A549 (cell line): ENCODE results near the gene HS6ST1. TPM values are rescaled to one million over a fixed set of nuclear protein-coding genes. Genes with fewer than 3 reads are reported as not detected.

Source experiments
- ATAC-seq, 2 experiments: fragments of 200-7000 bp in 1 of 2; fragments of >200 bp in 1 of 2; cut with Nextera tagmentation in 1 of 2; cut with Tn5 transposase in 1 of 2; 3 replicates each; pipeline versions ENCODE4 v1.8.0 to v1.9.1; 2018 to 2020; ENCODE audit warnings: mild to moderate bottlenecking in 1 of 2, moderate library complexity in 1 of 2
- CTCF ChIA-PET: fragments of 300-600 bp; sonication (Branson Sonifier 250); formaldehyde crosslinking; extraction: SDS; loops from one replicate; lab custom pipeline; 2021; ENCODE audit warnings: antibody characterized with exemption, inconsistent platforms; lab: Yijun Ruan, JAX
- POLR2A ChIA-PET: fragments of 350-600 bp; formaldehyde crosslinking; extraction: SDS; loops from one replicate; lab custom pipeline; 2021; ENCODE audit warnings: antibody characterized with exemption, inconsistent platforms; lab: Yijun Ruan, JAX
- DNase-seq, 2 experiments: peaks; one replicate each; pipeline versions ENCODE4 v3.0.0 to v3.0.0-alpha.2; 2011 to 2016; ENCODE audit warnings: low read depth in 1 of 2, low spot score in 1 of 2
- FAIRE-seq: peaks from 2 replicates; lab custom pipeline; 2011; peaks lifted over from hg19 to GRCh38; lab: Jason Lieb, UNC
- H3K27ac ChIP-seq, 2 experiments: fragments of >200 bp; sonication (Bioruptor Twin); formaldehyde crosslinking; 3 replicates each; pipeline ENCODE4 v1.5.1; 2016 to 2017
- H3K4me1 ChIP-seq: fragments of >200 bp; sonication (Bioruptor Twin); formaldehyde crosslinking; 3 replicates; pipeline ENCODE4 v1.6.1; 2016
- H3K4me2 ChIP-seq: fragments of >200 bp; sonication (Bioruptor Twin); formaldehyde crosslinking; 3 replicates; pipeline ENCODE4 v1.6.1; 2016
- H3K4me3 ChIP-seq: fragments of >200 bp; sonication (Bioruptor Twin); formaldehyde crosslinking; 3 replicates; pipeline ENCODE4 v1.5.1; 2016
- H3K9me3 ChIP-seq: fragments of >200 bp; sonication (Bioruptor Twin); formaldehyde crosslinking; 3 replicates; pipeline ENCODE4 v1.6.1; 2016
- CBX2 ChIP-seq: fragments of 200-600 bp; sonication (generic); IDR thresholded peaks from 2 replicates; pipeline ENCODE4 v1.6.1; 2016; ENCODE audit warnings: low read depth, mild to moderate bottlenecking, borderline replicate concordance
- CBX8 ChIP-seq: fragments of 200-600 bp; sonication (generic); IDR thresholded peaks from 2 replicates; pipeline ENCODE4 v1.6.1; 2016
- CHD2 ChIP-seq: fragments of 150-350 bp; IDR thresholded peaks from 2 replicates; pipeline ENCODE4 v1.6.1; 2014; ENCODE audit warnings: low read length; ENCODE audit not compliant: partially characterized antibody
- CHD4 ChIP-seq: fragments of 200-600 bp; sonication (generic); IDR thresholded peaks from 2 replicates; pipeline ENCODE4 v1.6.1; 2016; ENCODE audit warnings: antibody characterized with exemption, mild to moderate bottlenecking, borderline replicate concordance
- ELK1 ChIP-seq: fragments of 150-350 bp; IDR thresholded peaks from 2 replicates; pipeline ENCODE4 v1.6.1; 2014; ENCODE audit warnings: low read depth, mild to moderate bottlenecking, low read length
- EP300 ChIP-seq, 2 experiments: fragments of >200 bp; sonication (Bioruptor Twin); formaldehyde crosslinking; IDR thresholded peaks; 2 replicates in 1 of 2; 3 replicates in 1 of 2; pipeline ENCODE4 v1.6.1; 2016 to 2017
- FOSB ChIP-seq: fragments of 250-450 bp; sonication (Bioruptor Pico); IDR thresholded peaks from 2 replicates; pipeline ENCODE4 v1.5.0; 2020; ENCODE audit warnings: mild to moderate bottlenecking, moderate library complexity
- FOXS1 ChIP-seq: fragments of 250-450 bp; sonication (Bioruptor Pico); IDR thresholded peaks from 2 replicates; pipeline ENCODE4 v1.5.0; 2020; ENCODE audit warnings: mild to moderate bottlenecking, moderate library complexity
- HOXA7 ChIP-seq: fragments of 250-450 bp; sonication (Bioruptor Pico); IDR thresholded peaks from 2 replicates; pipeline ENCODE4 v1.5.0; 2020; ENCODE audit warnings: mild to moderate bottlenecking, moderate library complexity
- HOXB13 ChIP-seq: fragments of 250-450 bp; sonication (Bioruptor Pico); IDR thresholded peaks from 2 replicates; pipeline ENCODE4 v1.5.0; 2020; ENCODE audit warnings: low read depth, mild to moderate bottlenecking, moderate library complexity
- KDM5A ChIP-seq: fragments of 200-600 bp; sonication (generic); IDR thresholded peaks from 2 replicates; pipeline ENCODE4 v1.6.1; 2016; ENCODE audit warnings: antibody characterized with exemption, mild to moderate bottlenecking
- MAZ ChIP-seq: fragments of 150-350 bp; IDR thresholded peaks from 2 replicates; pipeline ENCODE4 v1.6.1; 2014; ENCODE audit warnings: antibody characterized with exemption, low read depth, low read length, borderline replicate concordance
- MYC ChIP-seq: IDR thresholded peaks from 2 replicates; pipeline ENCODE4 v1.6.1; 2012; ENCODE audit warnings: mild to moderate bottlenecking, inconsistent platforms, low read length, improper control_type of control experiment, borderline replicate concordance
- NPAS2 ChIP-seq: fragments of 250-450 bp; sonication (Bioruptor Pico); IDR thresholded peaks from 2 replicates; pipeline ENCODE4 v1.8.0; 2022; ENCODE audit warnings: mild to moderate bottlenecking, moderate library complexity, borderline replicate concordance
- POLR2AphosphoS2 ChIP-seq: conservative IDR thresholded peaks from 2 replicates; pipeline ENCODE4 v1.6.1; 2012; ENCODE audit warnings: low read length, improper control_type of control experiment, inconsistent platforms
- RARB ChIP-seq: fragments of 250-450 bp; sonication (Bioruptor Pico); IDR thresholded peaks from 2 replicates; pipeline ENCODE4 v1.8.0; 2021; ENCODE audit warnings: mild to moderate bottlenecking, moderate library complexity
- RCOR1 ChIP-seq: fragments of 150-350 bp; IDR thresholded peaks from 2 replicates; pipeline ENCODE4 v1.6.1; 2014; ENCODE audit warnings: antibody characterized with exemption, low read length, low read depth
- RNF2 ChIP-seq: fragments of 200-600 bp; sonication (generic); IDR thresholded peaks from 2 replicates; pipeline ENCODE4 v1.6.1; 2016; ENCODE audit warnings: low read depth, mild to moderate bottlenecking, antibody characterized with exemption, moderate library complexity, borderline replicate concordance
- TFCP2L1 ChIP-seq: fragments of 250-450 bp; sonication (Bioruptor Pico); IDR thresholded peaks from 2 replicates; pipeline ENCODE4 v1.5.0; 2021; ENCODE audit warnings: mild to moderate bottlenecking
- TP53 ChIP-seq: fragments of 250-450 bp; sonication (Bioruptor Pico); IDR thresholded peaks from 2 replicates; pipeline ENCODE4 v1.5.0; 2021; ENCODE audit warnings: mild to moderate bottlenecking, moderate library complexity
- USF2 ChIP-seq: fragments of 450-650 bp; IDR thresholded peaks from 2 replicates; pipeline ENCODE4 v1.6.1; 2014; ENCODE audit warnings: antibody characterized with exemption
- ZSCAN20 ChIP-seq: fragments of 250-450 bp; sonication (Bioruptor Pico); IDR thresholded peaks from 2 replicates; pipeline ENCODE4 v1.8.0; 2022; ENCODE audit warnings: mild to moderate bottlenecking, moderate library complexity
- whole genome bisulfite sequencing: methylation state at CpG from one replicate; pipeline ENCODE4 v1.1.6; 2017; ENCODE audit errors: missing lambda C conversion rate; 5-methylcytosine and 5-hydroxymethylcytosine counted together
- polyA plus RNA-seq, 4 experiments: library from polyadenylated mRNA; depleted of rRNA in 3 of 4; stranded (reverse); fragments of >200 nt; fragmentation: RNase III in 1 of 4; extraction: RNeasy Plus Mini Kit Qiagen cat#74134 plus additional on column Dnase treatment in 1 of 4; gene quantifications; 2 replicates in 3 of 4; 3 replicates in 1 of 4; pipeline ENCODE4 v1.2.3, GENCODE V29; 2011 to 2017
- TF ChIP-seq, protein P1 (sequence below): fragments of >200 bp; sonication (Bioruptor Twin); formaldehyde crosslinking; IDR thresholded peaks from 2 replicates; pipeline ENCODE4 v1.6.1; 2016

HS6ST1 gene
- polyA plus RNA-seq, 2 of the 4 experiments (the other 2 are of a cell fraction) = 3.8 to 11.6 TPM

- no peak for FAIRE-seq
- ChIA-PET POLR2A (no interaction called here), CTCF (interaction anchor here (0.6 to 1.5 kb wide), 5 partner anchors 11 to 1603 kb away, joined by 3 to 4 read pairs (median 3); no protein-coding TSS in a partner anchor)
- 63% methylated on average over 19 of the region's 23 CpGs for WGBS
- H3K9me3 ChIP-seq = no peaks in the 10 kb centered on the region
- TF ChIP-seq USF2 (no peak), FOSB (CRISPR knock-in tag) (no peak), KDM5A (no peak), MYC (no peak), CBX8 (no peak), ELK1 (no peak), FOXS1 (CRISPR knock-in tag) (no peak), ZSCAN20 (no peak), RARB (CRISPR knock-in tag) (no peak), CBX2 (no peak), EP300 (IDR thresholded peaks at IDR 0.05) (no peak), HOXA7 (CRISPR knock-in tag) (no peak), RNF2 (no peak)
- TF ChIP-seq, protein P1, sequence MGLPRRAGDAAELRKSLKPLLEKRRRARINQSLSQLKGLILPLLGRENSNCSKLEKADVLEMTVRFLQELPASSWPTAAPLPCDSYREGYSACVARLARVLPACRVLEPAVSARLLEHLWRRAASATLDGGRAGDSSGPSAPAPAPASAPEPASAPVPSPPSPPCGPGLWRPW = no peak
- H3K4me2 ChIP-seq = peak overlapping the region; percentile 87
- peak in 1 of 2 experiments; percentile 50; a peak in 3 of 6 replicates for ATAC-seq
- DNase-seq = no peak
- H3K4me3 ChIP-seq = peak overlapping the region; percentile 73; the same call in 1 of the 3 replicates
- peaks cover 20% of the 10 kb centered on the region for H3K4me1 ChIP-seq
- H3K27ac ChIP-seq = peak overlapping the region in 1 of 2 experiments; percentile 44; a peak in 1 of 6 replicates
Measured at GRCh38 chr2:128320906-128321771, 2.5 kb upstream of the HS6ST1 start.

GRCh38 chr2:128320192-128320905 is 1.7 kb upstream of the HS6ST1 start:
- H3K9me3 ChIP-seq = no peaks in the 10 kb centered on the region
- peaks cover 20% of the 10 kb centered on the region for H3K4me1 ChIP-seq
- ATAC-seq (no peak), DNase-seq (no peak), FAIRE-seq (no peak)
- TF ChIP-seq TFCP2L1 (CRISPR knock-in tag) (no peak), CHD4 (no peak)
- POLR2A ChIA-PET = no interaction called here
- 86% methylated on average over 10 of the region's 11 CpGs for WGBS
- no peak overlapping the region for H3K27ac ChIP-seq
- H3K4me2 ChIP-seq = no peak overlapping the region
- no peak overlapping the region for H3K4me3 ChIP-seq
- CTCF ChIA-PET = interaction anchor here (1.4 to 1.5 kb wide), 2 partner anchors 61 to 1603 kb away, joined by 3 read pairs; no protein-coding TSS in a partner anchor

DNA sequence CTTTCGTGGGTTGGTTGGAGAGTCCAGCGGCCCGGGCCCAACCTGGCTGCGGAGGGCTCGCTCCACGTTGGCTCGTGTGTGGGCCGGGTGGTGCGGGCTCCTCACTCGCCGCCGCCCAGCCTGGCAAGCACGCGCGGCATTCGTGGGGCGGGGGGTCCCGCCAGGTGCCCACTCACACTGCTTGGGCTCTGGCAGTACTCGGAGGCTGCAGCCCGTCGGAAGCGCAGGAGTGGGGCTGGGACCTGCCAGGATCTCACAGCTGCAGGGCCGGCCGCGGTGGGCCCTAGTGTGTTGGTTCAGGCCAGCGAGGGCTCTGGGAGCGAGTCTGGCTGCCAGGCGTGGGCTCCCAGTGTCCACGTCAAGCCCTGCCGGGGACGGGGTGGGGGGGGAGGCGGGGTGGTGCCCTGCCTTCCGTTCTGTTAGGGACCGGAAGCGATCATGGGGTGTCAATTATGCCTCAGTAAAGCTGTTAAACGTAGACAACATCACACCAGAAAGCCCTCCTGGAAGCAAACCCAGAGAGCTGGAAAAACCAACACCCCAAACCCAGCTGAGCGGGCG is 1.0 kb upstream of the HS6ST1 start:
- TF ChIP-seq HOXB13 (CRISPR knock-in tag) = no peak
- no peak for TF ChIP-seq TP53 (CRISPR knock-in tag)
- no peak for TF ChIP-seq MAZ
- no peak for TF ChIP-seq CHD2
- TF ChIP-seq RCOR1 = no peak
- no peak for TF ChIP-seq POLR2AphosphoS2
- TF ChIP-seq NPAS2 (CRISPR knock-in tag) = no peak
- TF ChIP-seq USF2 = no peak
- no peak for TF ChIP-seq CBX8
- peak overlapping the region; percentile 88 for H3K4me2 ChIP-seq
- POLR2A ChIA-PET = no interaction called here
- H3K4me3 ChIP-seq = no peak overlapping the region
- CTCF ChIA-PET = interaction anchor here (0.6 kb wide), 1 partner anchor 16 kb away, joined by 3 read pairs; no protein-coding TSS in a partner anchor
- DNase-seq (no peak), FAIRE-seq (no peak), ATAC-seq (no peak)
- WGBS = 85% methylated on average over 12 of the region's 38 CpGs
- H3K4me1 ChIP-seq = peaks cover 20% of the 10 kb centered on the region
- H3K9me3 ChIP-seq = no peaks in the 10 kb centered on the region
- no peak overlapping the region for H3K27ac ChIP-seq
